ENCODE data around the gene CASTOR2.
"Not testable (repeated sequence)": the region's sequence is repeated elsewhere in the genome, so short reads cannot be mapped to it uniquely, and the experiment has no call there.

Gene CASTOR2

GRCh38 chr7:74964511-74965119 lies at the start of gene CASTOR2:
CASTOR2 (plus strand) TSS chr7:74964705; CDS start chr7:74964986, 281 bp downstream.
- DNase-seq (ENCODE audit: low read depth, low spot score), result peak; percentile 49

GRCh38 chr7:74922321-74922890 lies 42.1 kb upstream of the CASTOR2 start:
- DNase-seq (ENCODE audit: low read depth, low spot score), result not testable (repeated sequence)

GRCh38 chr7:74923644-74924043 lies 40.9 kb upstream of the CASTOR2 start:
- not testable (repeated sequence) for DNase-seq (ENCODE audit: low read depth, low spot score)

- DNase-seq (ENCODE audit: low read depth, low spot score), result not testable (repeated sequence)
Observed at GRCh38 chr7:74926968-74927367, 37.5 kb upstream of the CASTOR2 start.

GRCh38 chr7:74931563-74932328 lies 32.8 kb upstream of the CASTOR2 start:
- not testable (repeated sequence) for DNase-seq (ENCODE audit: low read depth, low spot score)

DNA sequence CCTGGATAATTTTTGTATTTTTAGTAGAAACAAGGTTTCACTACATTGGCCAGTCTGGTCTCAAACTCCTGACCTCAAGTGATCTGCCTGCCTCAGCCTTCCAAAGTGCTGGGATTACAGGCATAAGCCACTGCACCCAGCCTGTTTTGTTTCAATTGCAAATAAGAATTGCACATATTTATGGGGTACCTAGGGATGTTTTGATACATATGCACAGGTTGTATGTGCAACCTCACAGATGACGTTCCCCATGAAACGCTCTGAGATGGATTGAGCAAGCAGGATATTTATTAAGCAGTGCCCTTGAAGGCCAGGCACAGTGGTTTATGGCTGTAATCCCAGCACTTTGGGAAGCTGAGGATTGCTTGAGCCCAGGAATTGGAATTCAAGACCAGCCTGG lies 25.1 kb upstream of the CASTOR2 start:
- DNase-seq (ENCODE audit: low read depth, low spot score), result not testable (repeated sequence)

DNA sequence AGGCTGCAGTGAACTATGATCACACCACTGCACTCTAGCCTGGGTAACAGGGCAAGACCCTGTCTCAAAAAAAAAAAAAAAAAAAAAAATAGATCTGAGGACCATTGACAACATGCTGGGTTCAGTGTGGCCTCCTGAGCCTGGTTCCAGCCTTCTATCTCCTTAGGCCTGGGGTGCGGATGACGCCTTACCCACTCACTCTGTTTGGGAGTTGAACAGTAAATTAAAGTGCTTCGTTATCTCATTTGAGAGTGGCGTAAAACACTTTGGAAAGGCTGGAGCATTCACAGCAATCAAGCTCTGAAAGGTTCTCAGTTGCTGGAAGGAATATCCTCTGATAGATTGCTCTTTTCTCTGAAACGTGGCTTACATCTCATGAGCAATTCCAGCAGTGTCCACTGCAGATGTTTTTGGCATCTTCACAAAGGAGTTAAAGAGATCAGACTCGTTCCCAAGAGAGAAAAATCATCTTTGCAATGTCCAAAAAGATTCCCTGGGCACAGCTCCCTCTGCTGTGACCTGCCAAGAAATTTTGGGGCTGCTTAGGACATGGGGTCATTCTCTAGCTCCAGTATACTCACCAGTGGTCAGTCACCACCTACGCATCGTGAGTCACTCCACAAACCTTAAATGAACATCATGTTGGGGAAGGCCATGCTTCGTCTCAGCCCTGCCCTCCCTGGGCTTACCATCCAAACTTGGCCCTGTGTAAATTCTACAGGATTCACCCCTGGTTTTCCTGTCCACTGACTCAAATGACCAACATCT lies 23.0 kb upstream of the CASTOR2 start:
- DNase-seq (ENCODE audit: low read depth, low spot score), result not testable (repeated sequence)

DNA sequence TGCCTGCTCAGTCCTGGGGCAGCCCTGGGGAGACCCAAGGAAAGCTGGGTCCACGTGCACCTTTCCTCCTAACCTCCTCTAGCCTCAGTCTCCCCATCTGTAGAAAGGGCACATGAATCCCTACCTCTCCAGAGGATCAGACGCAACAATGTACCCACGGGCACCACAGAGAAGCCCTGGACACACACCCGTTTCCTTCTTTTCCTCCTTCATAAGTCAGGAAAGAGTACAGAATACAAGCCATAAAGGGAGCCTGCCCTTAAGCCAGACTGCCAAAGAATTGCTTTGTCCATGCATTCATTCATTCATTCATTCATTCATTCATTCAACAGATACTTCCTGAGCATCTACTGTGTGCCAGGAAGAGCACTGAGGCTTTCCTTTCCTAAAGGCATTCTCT lies 20.6 kb upstream of the CASTOR2 start:
- not testable (repeated sequence) for DNase-seq (ENCODE audit: low read depth, low spot score)

DNA sequence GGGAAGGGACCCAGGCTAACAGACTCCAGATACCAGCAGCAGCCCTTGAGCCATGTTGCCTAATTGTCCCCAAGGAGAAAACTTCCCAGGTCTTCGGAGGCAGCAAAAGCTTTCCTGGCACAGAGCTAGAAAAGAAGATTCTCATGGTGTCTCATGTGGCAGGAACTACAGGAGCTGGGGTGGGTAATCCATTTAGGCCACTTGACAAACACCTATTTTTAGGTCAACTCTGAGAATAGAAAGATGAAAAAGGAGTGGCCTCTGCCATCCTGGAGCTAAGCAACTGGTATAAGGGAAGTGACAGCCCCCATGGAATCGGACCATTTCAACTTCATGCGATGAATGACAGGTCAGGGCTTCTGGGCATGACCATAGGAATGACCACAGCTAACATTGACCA lies 16.8 kb upstream of the CASTOR2 start:
- DNase-seq (ENCODE audit: low read depth, low spot score), result not testable (repeated sequence)

- DNase-seq (ENCODE audit: low read depth, low spot score), result not testable (repeated sequence)
Observed at GRCh38 chr7:74953774-74954173, 10.7 kb upstream of the CASTOR2 start.

GRCh38 chr7:74958328-74958727 lies 6.2 kb upstream of the CASTOR2 start:
- not testable (repeated sequence) for DNase-seq (ENCODE audit: low read depth, low spot score)

GRCh38 chr7:74963704-74964510 lies 598 bp upstream of the CASTOR2 start:
- not testable (repeated sequence) for DNase-seq (ENCODE audit: low read depth, low spot score)

DNA sequence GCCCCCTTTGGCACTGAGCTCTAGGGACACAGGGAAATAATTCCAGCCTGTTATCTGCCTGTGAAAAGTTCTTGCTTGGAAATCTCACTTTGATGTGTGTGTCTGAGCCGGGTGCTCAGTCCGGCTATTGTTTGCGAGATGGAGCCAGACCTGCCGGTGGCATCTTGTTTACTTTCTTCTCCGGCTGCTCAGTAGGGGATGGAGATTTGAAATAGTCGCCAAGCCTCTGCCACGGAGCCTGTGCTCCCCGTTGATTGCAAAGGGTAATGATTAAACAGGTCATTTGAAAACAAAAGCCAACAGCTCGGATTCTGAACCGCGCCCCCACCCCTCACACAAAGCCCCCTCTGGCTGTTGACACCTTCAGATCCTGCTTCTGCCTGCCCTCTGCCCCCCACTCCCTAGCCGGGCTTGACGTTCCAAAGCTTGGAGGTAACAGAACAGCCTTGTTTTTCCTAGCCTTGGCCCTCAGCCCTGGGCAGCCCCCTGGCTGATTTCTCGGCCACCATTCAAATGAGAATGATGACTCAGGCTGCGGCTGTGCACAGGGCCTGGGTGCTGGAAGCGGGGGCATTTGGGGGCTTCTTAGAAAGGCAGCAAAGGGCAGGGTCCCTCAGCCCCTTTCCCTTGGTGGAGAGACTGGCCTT lies 1.8 kb downstream of the CASTOR2 start:
- DNase-seq (ENCODE audit: low read depth, low spot score), result not testable (repeated sequence)

GRCh38 chr7:74966909-74967308 lies 2.4 kb downstream of the CASTOR2 start:
- DNase-seq (ENCODE audit: low read depth, low spot score), result not testable (repeated sequence)

DNA sequence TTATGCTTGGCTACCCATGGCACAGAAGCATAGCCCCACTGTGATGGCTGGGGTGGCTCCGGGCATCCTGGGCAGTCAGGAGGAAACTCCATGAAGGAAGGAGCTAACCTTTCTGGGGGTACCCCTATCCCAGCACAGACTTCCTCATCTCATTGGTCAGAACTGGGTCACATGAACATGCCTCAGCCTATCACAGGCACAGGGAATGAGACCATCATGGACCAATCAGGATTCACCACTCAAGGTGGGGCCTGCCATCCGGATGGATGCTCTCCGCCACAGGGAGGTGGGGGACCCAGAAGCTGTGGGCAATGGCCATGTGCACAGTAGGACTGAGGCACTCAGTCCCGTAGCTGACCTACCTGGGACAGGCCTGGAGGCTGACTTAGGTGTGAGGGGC lies 6.9 kb downstream of the CASTOR2 start:
- DNase-seq (ENCODE audit: low read depth, low spot score), result not testable (repeated sequence)

DNA sequence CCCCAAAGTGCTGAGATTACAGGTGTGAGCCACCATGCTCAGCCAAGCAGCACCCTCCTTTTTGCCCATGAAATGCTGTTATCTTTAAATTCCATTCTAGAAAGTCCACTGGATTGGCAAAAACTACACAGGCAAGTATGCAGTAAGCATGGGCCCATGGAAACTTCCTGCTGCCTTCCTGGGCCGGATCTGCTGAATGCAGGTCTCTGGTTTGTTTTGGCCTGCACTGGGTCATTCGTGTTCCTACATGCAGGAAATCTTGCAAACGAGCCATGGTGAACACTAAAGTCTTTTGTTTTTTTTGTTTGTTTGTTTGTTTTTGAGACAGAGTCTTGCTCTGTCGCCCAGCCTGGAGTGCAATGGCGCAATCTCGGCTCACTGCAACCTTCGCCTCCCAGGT lies 7.9 kb downstream of the CASTOR2 start:
- not testable (repeated sequence) for DNase-seq (ENCODE audit: low read depth, low spot score)

DNA sequence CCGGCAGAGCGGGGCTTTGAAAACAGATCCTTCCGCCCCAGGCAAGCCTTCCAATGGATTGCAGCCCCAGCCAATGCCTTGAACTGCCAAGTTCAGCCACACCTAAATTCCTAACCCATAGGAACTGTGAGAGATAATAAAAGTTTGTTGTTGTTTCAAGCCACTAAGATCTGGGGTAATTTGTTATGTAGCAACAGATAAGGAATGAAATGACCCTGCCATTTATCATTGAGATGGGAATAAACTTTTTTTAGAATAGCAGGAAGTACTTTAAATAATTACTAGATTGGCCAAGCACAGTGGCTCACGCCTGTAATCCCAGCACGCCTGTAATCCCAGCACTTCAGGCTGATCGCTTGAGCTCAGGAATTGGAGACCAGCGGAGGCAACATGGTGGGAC lies 11.5 kb downstream of the CASTOR2 start:
- not testable (repeated sequence) for DNase-seq (ENCODE audit: low read depth, low spot score)

DNA sequence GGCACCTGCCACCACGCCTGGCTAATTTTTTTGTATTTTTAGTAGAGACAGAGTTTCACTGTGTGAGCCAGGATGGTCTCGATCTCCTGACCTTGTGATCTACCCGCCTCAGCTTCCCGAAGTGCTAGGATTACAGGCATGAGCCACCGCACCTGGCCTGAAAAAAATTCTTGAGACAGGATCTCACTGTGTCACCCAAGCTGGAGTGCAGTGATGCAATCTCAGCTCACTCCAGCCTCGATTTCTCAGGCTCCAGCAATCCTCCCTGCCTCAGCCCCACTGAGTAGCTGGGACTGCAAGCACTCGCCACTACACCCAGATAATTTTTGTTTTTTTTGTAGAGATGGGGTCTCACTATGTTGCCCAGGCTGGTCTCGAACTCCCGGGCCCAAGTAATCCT lies 13.0 kb downstream of the CASTOR2 start:
- not testable (repeated sequence) for DNase-seq (ENCODE audit: low read depth, low spot score)

DNA sequence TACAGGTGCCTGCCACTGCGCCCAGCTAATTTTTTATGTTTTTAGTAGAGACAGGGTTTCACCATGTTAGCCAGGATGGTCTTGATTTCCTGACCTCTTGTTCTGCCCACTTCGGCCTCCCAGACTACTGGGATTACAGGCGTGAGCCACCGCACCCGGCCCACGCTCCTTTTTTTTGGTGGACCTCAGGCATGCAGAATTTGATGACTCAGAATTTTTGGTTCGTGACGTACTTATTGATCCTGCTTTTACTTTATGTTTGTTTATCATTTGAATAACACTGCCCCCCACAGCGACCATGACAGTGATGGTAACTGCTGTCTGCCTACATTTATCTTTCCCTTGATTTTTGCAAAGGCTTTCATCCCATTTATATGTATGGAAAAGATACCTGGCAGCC lies 23.9 kb downstream of the CASTOR2 start:
- DNase-seq (ENCODE audit: low read depth, low spot score), result not testable (repeated sequence)

- DNase-seq (ENCODE audit: low read depth, low spot score), result no peak
Observed at GRCh38 chr7:74993121-74993520, 28.6 kb downstream of the CASTOR2 start.

Data from activated naive CD8-positive, alpha-beta T cell treated with anti-CD3 and anti-CD28 coated beads, Interleukin-2, amount 50 U/mL, for 16 hours (primary cell).